Erythroblast (primary cell): ENCODE measurements around the gene OR51B2.

ENCODE experiments used
- GATA1 ChIP-seq: IDR thresholded peaks from 2 replicates; pipeline ENCODE4 v1.6.1; 2011; ENCODE audit warnings: low read depth, mild to moderate bottlenecking, control low read depth, low read length, moderate library complexity
- POLR2A ChIP-seq: IDR thresholded peaks from 2 replicates; pipeline ENCODE4 v1.6.1; 2011; ENCODE audit warnings: mild to moderate bottlenecking, low read length

GRCh38 chr11:5297721-5298323, 26.3 kb downstream of the OR51B2 start:
- TF ChIP-seq POLR2A (no peak), GATA1 (no peak)
